Activated T-cell treated with anti-CD3 and anti-CD28 coated beads, Interleukin-2, amount 50 U/mL, for 4 hours (primary cell): Measurements from ENCODE around the gene MUC15. TPM values are rescaled to one million over a fixed set of nuclear protein-coding genes. Genes with fewer than 3 reads are reported as not detected.

Source experiments
- ATAC-seq, 2 donors: fragments of 200-7000 bp; cut with Tn5 transposase; one replicate each; pipeline ENCODE4 v1.10.0; 2021
- DNase-seq: peaks from one replicate; pipeline ENCODE4 v3.0.0-alpha.2; 2020
- H3K27me3 Mint-ChIP-seq: one replicate; pipeline ENCODE4 v1.8.0; 2021; ENCODE audit warnings: low read depth, mixed read lengths
- H3K36me3 Mint-ChIP-seq: one replicate; pipeline ENCODE4 v1.8.0; 2022; ENCODE audit warnings: mixed read lengths; ENCODE audit not compliant: insufficient read depth
- H3K4me1 Mint-ChIP-seq: one replicate; pipeline ENCODE4 v1.8.0; 2021; ENCODE audit warnings: low read depth, mixed read lengths
- H3K4me3 Mint-ChIP-seq: one replicate; pipeline ENCODE4 v1.8.0; 2021; ENCODE audit warnings: mild to moderate bottlenecking, moderate library complexity, mixed read lengths
- H3K9me3 Mint-ChIP-seq: one replicate; pipeline ENCODE4 v1.8.0; 2021; ENCODE audit warnings: mixed read lengths
- total RNA-seq, 3 donors: library from RNA; stranded (reverse); gene quantifications; one replicate each; pipeline ENCODE4 v1.2.1, GENCODE V29; 2021

The MUC15 gene
- total RNA-seq, 3 donors from 2014 or later = not detected

- H3K27me3 Mint-ChIP-seq = no peaks in the 10 kb centered on the region
- DNase-seq (no peak), ATAC-seq (no peak)
- no peaks in the 10 kb centered on the region for H3K4me1 Mint-ChIP-seq
- H3K9me3 Mint-ChIP-seq = peaks cover 20% of the 10 kb centered on the region
- H3K36me3 Mint-ChIP-seq = no peaks in the 10 kb centered on the region
- H3K4me3 Mint-ChIP-seq = no peak overlapping the region
Observed at GRCh38 chr11:26593691-26594090, 21.6 kb upstream of the MUC15 start.

- peaks cover 14% of the 10 kb centered on the region for H3K9me3 Mint-ChIP-seq
- no peaks in the 10 kb centered on the region for H3K27me3 Mint-ChIP-seq
- H3K4me1 Mint-ChIP-seq = no peaks in the 10 kb centered on the region
Observed at GRCh38 chr11:26587073-26587472, 15.0 kb upstream of the MUC15 start.

DNA sequence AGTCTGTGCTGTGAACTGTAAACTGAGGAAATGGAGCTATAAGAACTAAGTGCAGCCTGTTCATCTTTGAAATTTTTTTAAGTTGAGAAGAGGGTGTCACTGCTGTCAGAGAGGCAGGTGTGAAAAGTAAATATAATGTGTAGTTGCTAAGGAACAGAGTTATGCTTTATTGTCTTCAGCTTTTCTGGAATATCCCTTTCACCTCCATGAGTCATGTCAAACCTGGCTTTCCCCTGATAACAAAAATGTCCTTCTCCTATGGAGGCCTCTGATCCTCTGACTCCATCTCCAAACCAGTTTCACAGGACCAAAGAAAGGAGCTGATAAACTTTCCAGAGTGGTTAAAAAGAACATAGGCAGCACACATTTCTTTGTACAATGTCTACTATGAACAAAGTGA, 12.8 kb upstream of the MUC15 start:
- DNase-seq (no peak), ATAC-seq (no peak)
- H3K4me1 Mint-ChIP-seq = no peaks in the 10 kb centered on the region
- H3K9me3 Mint-ChIP-seq = peaks cover 12% of the 10 kb centered on the region
- no peaks in the 10 kb centered on the region for H3K36me3 Mint-ChIP-seq
- no peak overlapping the region for H3K4me3 Mint-ChIP-seq
- no peaks in the 10 kb centered on the region for H3K27me3 Mint-ChIP-seq

More at GRCh38 chr11:26587073-26587472, 15.0 kb upstream of the MUC15 start:
- no peaks in the 10 kb centered on the region for H3K36me3 Mint-ChIP-seq
- DNase-seq (no peak), ATAC-seq (no peak)
- H3K4me3 Mint-ChIP-seq = no peak overlapping the region

- no peaks in the 10 kb centered on the region for H3K27me3 Mint-ChIP-seq
- no peaks in the 10 kb centered on the region for H3K36me3 Mint-ChIP-seq
- H3K9me3 Mint-ChIP-seq = peaks cover 7% of the 10 kb centered on the region
- H3K4me1 Mint-ChIP-seq = no peaks in the 10 kb centered on the region
- no peak overlapping the region for H3K4me3 Mint-ChIP-seq
- ATAC-seq = no peak
- no peak for DNase-seq
Observed at GRCh38 chr11:26583550-26583949, 11.5 kb upstream of the MUC15 start.

- no peak for ATAC-seq
- Mint-ChIP-seq H3K27me3 (no peaks in the 10 kb centered on the region), H3K36me3 (no peaks in the 10 kb centered on the region), H3K4me1 (no peaks in the 10 kb centered on the region), H3K4me3 (no peak overlapping the region), H3K9me3 (peaks cover 5% of the 10 kb centered on the region)
- no peak for DNase-seq
Observed at GRCh38 chr11:26580929-26581328, 8.9 kb upstream of the MUC15 start.

DNA sequence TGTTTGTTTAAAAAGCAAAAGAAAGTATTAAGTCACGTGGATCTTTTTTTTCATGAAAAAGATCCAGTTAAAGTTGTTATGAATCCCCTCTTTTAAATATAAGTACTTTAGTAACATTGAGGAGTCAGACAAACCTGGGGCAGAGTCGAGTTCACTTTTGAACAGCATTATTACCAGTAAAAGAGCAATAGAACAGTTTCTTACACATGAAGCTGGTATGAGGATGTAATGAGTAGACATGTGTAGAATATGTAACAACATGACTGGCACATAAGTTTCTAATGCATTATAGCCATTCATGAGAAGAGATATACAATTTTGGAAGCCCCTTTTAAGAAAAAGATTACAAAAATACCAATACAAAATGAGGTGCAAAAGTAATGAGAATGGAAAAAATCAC, 7.6 kb upstream of the MUC15 start:
- no peak overlapping the region for H3K4me3 Mint-ChIP-seq
- peaks cover 4% of the 10 kb centered on the region for H3K9me3 Mint-ChIP-seq
- H3K36me3 Mint-ChIP-seq = no peaks in the 10 kb centered on the region
- DNase-seq (no peak), ATAC-seq (no peak)
- H3K4me1 Mint-ChIP-seq = no peaks in the 10 kb centered on the region
- no peaks in the 10 kb centered on the region for H3K27me3 Mint-ChIP-seq

GRCh38 chr11:26578998-26579661, 7.1 kb upstream of the MUC15 start:
- peaks cover 4% of the 10 kb centered on the region for H3K9me3 Mint-ChIP-seq
- H3K4me3 Mint-ChIP-seq = no peak overlapping the region
- ATAC-seq = no peak
- no peaks in the 10 kb centered on the region for H3K4me1 Mint-ChIP-seq
- no peak for DNase-seq
- no peaks in the 10 kb centered on the region for H3K27me3 Mint-ChIP-seq
- H3K36me3 Mint-ChIP-seq = no peaks in the 10 kb centered on the region

DNA sequence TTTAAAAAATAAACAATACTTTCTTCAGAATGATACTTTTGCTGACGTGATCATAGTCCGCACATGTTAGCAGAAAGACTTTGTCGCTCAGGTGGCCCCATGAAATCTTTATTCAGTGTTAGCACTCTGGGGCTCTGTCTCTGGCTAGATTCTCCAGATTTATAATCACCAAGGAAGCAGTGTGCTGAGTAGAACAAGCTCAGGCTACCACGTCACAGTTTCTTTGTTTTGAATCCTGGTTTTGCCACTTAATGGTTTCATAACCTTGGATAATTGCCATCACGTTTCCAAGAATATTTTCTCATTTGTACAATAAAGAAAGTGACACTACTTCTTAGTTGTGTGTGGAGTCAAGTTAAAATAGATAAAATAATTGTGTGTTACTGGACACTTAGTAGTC, 3.9 kb upstream of the MUC15 start:
- ATAC-seq = no peak

DNA sequence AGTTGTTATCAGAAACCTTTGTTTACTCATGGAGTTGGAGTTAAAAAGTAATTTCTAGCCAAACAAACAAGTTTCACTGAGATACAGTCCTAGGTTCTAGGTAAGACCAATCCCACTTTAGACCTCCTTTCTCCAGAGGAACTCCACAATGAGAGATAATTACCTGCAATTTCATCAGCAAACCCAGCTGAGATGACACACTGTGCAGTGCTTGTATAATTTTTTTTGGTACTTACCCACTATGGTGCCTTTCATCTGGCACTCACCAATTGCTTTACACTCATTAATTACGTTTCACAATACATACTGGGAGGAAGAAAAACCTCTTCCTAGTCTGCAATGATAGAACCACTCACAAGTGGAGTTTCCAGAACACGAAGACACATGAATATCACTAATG, 1.8 kb upstream of the MUC15 start:
- no peaks in the 10 kb centered on the region for H3K36me3 Mint-ChIP-seq
- H3K27me3 Mint-ChIP-seq = no peaks in the 10 kb centered on the region
- H3K9me3 Mint-ChIP-seq = no peaks in the 10 kb centered on the region
- H3K4me1 Mint-ChIP-seq = no peaks in the 10 kb centered on the region
- no peak overlapping the region for H3K4me3 Mint-ChIP-seq
- DNase-seq (no peak), ATAC-seq (no peak)

More for the DNA sequence above, 3.9 kb upstream of the MUC15 start:
- Mint-ChIP-seq H3K36me3 (no peaks in the 10 kb centered on the region), H3K4me3 (no peak overlapping the region), H3K27me3 (no peaks in the 10 kb centered on the region), H3K9me3 (peaks cover 4% of the 10 kb centered on the region), H3K4me1 (no peaks in the 10 kb centered on the region)
- no peak for DNase-seq

DNA sequence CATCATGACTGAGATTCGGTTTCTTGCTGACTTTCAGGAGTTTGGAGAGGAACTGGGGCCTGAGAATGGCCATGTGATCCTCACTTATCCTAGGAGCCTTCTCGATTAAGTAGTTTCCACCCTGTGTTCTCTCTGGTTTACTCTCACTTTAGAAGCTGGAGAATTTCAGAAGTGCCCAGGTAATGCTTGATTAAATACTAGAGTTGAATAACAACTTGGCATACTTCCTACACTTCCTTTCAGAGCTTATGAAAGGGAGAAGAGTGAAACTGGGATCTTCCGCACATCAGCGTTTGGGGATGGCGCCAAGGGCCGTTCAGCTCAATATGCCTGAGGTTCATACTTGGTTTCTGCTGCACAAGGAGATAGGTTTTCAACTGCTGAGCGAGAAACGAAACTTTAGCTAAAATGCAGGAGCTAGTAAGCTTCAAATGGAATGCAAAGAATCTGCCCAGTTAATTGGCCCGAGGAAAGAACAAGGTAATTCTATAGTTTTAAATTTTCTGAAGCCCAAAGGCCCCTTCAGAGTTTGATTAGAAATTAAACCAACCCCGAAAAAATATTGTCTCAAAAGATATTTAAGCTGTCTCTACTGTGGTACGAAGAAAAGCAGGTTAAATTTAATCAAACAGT, 823 bp upstream of the MUC15 start:
- Mint-ChIP-seq H3K36me3 (no peaks in the 10 kb centered on the region), H3K27me3 (no peaks in the 10 kb centered on the region), H3K4me1 (no peaks in the 10 kb centered on the region), H3K4me3 (no peak overlapping the region), H3K9me3 (no peaks in the 10 kb centered on the region)
- DNase-seq = no peak
- ATAC-seq = no peak

DNA sequence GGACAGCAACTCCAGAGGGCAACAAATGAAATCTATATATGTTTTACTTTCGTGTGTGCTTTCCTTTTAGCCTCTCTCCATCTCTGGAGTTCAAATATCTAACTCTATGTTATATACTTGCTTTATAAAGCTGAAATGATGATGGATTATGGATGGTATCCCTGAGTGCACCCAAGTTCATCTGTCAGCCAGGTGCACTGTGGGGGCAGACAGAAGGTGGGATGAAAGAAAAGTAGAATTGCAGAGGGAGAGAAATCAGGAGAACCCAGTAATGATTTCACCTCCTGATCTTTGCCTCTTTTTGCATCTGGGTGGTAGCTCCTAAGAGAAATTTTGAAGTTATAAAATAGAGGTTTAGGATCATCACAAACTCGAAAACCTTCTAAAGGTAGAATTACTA, 2.4 kb downstream of the MUC15 start:
- no peaks in the 10 kb centered on the region for H3K4me1 Mint-ChIP-seq
- H3K36me3 Mint-ChIP-seq = no peaks in the 10 kb centered on the region
- no peak for ATAC-seq
- no peak overlapping the region for H3K4me3 Mint-ChIP-seq
- H3K27me3 Mint-ChIP-seq = no peaks in the 10 kb centered on the region
- no peak for DNase-seq
- peaks cover 4% of the 10 kb centered on the region for H3K9me3 Mint-ChIP-seq

- ATAC-seq (no peak), DNase-seq (no peak)
- H3K36me3 Mint-ChIP-seq = no peaks in the 10 kb centered on the region
- H3K27me3 Mint-ChIP-seq = no peaks in the 10 kb centered on the region
- no peaks in the 10 kb centered on the region for H3K4me1 Mint-ChIP-seq
- no peak overlapping the region for H3K4me3 Mint-ChIP-seq
- H3K9me3 Mint-ChIP-seq = peaks cover 16% of the 10 kb centered on the region
Observed at GRCh38 chr11:26558190-26558589, 13.9 kb downstream of the MUC15 start.

- Mint-ChIP-seq H3K4me3 (no peak overlapping the region), H3K4me1 (no peaks in the 10 kb centered on the region), H3K36me3 (no peaks in the 10 kb centered on the region), H3K27me3 (no peaks in the 10 kb centered on the region), H3K9me3 (peaks cover 19% of the 10 kb centered on the region)
- no peak for DNase-seq
- ATAC-seq = no peak
Observed at GRCh38 chr11:26557666-26558065, 14.4 kb downstream of the MUC15 start.

DNA sequence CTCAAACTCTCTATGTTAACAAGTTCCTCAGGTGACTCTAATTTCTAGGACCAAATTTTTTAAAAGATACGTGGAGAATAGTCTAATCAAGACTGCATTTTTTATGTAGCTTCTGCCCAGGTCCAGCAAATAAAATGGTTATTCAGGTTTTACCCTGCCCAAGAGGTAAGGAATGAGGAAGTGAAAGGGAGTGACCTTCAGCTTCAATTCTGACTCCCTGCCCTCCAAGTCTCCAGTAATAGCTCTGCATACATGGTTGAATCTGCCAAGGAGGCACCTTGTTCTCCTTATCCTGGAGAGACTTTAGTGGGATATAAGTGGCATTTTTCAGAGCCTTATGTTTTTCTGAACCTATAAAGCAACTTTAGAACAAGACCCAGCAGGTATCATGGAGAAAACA, 15.5 kb downstream of the MUC15 start:
- Mint-ChIP-seq H3K4me3 (no peak overlapping the region), H3K36me3 (no peaks in the 10 kb centered on the region), H3K9me3 (peaks cover 24% of the 10 kb centered on the region), H3K4me1 (no peaks in the 10 kb centered on the region), H3K27me3 (no peaks in the 10 kb centered on the region)
- DNase-seq (no peak), ATAC-seq (no peak)

GRCh38 chr11:26554455-26554854, 17.6 kb downstream of the MUC15 start:
- DNase-seq = no peak
- no peaks in the 10 kb centered on the region for H3K4me1 Mint-ChIP-seq
- H3K36me3 Mint-ChIP-seq = no peaks in the 10 kb centered on the region
- ATAC-seq = no peak
- H3K4me3 Mint-ChIP-seq = no peak overlapping the region
- H3K27me3 Mint-ChIP-seq = no peaks in the 10 kb centered on the region
- peaks cover 24% of the 10 kb centered on the region for H3K9me3 Mint-ChIP-seq
